Measurements from ENCODE around the gene SYVN1.
A peak's percentile ranks its signal among the peaks of the same experiment; 100 is the strongest.

SYVN1 gene

GRCh38 chr11:65085446-65085845, 48.9 kb downstream of the SYVN1 start:
- DNase-seq: no peak

DNA sequence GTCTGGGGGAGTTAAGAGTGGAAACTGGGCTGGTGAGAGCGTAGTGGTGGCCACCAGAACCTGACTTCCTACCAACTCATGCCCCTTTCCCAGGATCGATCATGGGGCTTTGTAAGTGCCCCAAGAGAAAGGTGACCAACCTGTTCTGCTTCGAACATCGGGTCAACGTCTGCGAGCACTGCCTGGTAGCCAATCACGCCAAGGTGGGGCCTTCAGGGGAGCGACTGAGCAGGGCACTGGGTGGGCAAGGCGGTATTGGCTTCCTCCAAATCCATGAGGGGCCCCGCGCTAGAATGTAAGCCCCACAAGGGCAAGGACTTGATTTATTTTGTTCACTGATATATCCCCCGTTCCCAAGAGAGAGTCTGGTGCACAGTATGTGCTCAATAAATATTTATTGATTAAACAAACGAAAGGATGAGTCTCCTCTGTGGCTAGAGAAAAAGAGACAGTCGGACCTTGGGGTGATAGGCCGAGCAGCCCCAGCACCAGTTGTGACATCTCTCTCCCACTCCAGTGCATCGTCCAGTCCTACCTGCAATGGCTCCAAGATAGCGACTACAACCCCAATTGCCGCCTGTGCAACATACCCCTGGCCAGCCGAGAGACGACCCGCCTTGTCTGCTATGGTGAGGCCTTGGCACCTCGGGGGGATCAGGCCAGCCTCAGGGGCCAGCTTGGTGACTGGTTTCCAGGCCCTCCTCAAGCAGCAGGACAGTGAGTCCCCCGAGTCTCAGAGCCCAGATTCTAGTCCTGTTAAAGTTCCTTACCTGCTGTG, 49.5 kb downstream of the SYVN1 start:
- DNase-seq: no peak

DNA sequence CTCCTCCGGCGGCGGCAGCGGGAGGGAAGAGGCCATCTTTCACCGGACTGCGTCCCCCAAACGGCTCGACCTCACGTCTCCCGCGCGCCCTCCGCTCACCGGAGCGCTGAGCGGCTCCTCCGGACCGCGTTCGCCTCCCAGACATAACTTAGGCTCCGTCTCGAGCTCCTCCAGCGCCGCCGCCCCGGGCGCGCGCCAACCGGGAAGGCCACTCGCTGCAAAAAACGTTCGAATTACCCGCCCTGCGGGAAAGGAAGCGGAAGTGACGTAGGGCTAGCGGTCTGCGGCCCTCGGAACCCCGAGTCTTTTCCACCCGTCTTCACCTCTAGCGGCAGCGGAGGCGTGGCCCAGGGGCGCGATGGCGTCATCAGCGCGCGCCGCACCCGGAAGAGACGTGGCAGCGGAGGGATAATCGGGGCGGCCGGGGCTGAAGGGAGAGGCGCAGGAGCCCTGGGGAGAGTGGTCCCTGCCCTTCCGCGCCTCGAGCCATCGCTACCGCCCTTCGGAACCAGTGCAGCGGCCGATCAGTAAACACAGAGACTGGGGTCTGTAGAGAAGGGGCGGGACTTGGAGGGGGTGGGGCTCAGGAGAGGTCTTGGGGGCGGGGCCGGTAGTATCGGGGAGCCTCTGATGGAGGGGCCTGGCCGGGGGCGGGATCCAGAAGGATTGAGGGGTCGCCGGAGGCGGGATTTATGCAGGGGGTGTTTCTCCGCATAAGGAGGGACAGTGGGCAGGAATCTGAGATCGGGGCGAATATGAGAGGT, 50.3 kb downstream of the SYVN1 start, which contains the start of the genes CDCA5 and ZFPL1:
Gene CDCA5 (minus strand): TSS at position 207 of the 764 bp plus-strand sequence. CDS start 62 bp downstream, at position 145.
Gene ZFPL1 (plus strand): TSS at position 389 of the 764 bp plus-strand sequence. CDS start 477 bp downstream, outside the sequence.
- peak; percentile 96 for DNase-seq

DNA sequence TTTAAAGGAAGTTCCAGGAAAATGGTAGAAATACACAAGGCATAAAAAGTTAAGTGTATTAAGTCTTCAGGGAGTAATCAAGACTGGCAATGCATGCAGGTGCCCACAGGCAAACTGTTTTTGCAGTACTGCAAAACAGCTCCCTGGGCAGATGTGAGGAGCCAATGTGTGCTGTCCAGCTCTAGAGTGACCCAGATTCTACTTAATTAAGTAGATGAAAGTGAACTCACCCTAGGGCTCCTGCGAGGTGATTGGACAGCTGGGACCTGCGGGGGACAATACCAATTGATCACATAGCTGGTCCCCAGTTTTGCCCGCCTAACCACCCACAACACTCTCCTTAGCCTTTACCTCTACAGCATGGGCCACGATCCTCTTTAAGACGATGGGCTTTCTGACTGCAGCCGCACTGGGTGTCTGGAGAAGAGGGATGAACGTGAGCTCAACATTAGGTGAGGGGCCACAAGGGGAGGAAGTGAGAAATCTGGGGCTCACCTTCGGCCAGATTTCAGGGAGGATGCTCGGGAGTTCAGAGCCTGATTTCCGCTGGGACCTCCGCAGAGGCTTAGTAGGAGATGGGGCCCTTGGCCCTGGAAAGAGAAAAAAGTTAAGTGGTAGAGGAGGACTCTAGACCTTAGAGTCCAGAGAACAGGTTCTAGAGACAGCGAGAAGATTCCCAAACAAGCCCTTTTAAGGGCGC, 51.0 kb downstream of the SYVN1 start:
- DNase-seq: no peak

GRCh38 chr11:65078786-65079342, 55.5 kb downstream of the SYVN1 start:
- DNase-seq: no peak

DNA sequence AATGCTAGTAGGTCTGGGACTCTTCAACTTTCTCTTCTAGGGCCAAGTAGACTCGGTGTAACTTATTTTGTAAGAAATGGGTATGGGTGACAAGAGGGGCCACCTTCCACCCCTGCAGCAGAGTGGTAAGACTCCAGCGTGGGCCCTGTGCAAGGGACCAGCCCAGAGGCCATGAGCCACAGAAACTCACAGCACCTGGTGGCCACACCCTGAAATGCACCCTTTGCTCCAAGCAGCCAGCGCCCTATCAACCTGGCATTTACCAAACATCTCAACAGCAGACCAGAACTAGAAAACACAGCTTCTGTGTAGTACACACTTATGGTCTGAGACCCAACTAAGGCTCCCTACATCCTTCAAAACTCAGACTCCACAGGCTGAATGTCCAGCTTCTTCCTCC, 56.2 kb downstream of the SYVN1 start:
- DNase-seq: no peak

DNA sequence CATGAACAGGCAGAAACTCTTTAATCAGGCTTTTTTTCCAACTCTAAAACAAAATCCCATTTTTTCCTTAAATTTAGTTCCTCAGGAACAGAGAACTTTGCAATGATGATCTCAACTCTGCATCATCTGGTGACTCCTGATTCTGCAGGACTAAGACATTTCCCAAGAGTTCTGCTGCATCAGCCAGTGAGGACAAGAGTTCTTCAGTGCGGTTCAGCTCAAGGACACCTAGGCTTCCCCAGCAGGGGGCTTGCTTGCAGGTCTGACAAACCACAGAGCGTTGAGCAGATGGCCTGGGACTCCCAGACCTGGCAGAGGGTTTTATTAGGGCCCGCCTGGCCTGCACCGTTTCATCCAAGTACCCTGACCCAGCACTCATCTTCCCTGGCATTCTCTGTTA, 56.9 kb downstream of the SYVN1 start:
- DNase-seq: no peak
